ENCODE data around the gene CCND3. TPM values are rescaled to one million over a fixed set of nuclear protein-coding genes. Genes with fewer than 3 reads are reported as not detected.

CCND3 gene
- total RNA-seq, 4 donors from 2014 or later: 130 to 169 (median 157) TPM

DNA sequence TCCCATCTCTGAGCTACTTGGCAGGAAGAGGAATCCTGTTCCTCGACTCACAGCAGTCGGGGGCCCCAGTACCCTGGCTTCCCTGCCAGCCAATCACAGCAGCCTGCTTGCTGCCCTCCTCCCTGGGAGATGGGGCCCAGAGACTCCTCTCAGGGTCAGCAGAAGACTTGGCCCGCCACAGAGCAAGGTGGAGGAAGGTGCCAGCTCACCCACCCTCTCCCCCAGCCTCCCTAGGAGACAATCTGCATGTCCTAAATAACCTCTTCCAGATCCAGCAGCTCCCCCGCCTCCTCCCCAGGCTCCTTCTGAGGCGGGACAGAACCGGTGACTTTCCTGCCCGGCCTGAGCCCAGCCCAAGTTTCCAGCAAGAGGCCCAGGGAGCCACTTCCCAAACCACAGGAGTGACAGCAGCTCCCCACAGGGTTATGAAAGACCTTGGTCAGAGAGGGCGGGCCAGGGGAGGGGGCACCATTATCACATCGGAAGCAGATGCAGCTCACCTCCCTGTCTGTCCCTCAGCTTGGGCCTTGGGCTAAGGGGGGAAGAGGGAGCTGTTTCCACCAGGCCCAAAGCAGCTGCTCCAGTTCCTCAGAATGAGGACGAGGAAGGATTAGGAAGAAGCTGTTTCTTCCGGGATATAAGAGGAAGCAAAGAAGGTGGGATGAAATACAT, 2.3 kb downstream of the CCND3 start:
- peak in 1 of 2 donors; percentile 89 for DNase-seq (ENCODE audit: low spot score in 2 of 2)
- intact Hi-C loops (cut with DNase I; ENCODE audit: low total_unique reads): loop anchor here (10.0 kb wide), 1 partner anchor 235 kb away; the partner anchor contains the start of gene GUCA1A
- no peak overlapping the region for H3K4me3 ChIP-seq (ENCODE audit: low read depth, poor library complexity, severe bottlenecking)
- 40 to 44% methylated on average over 9 to 11 of the region's 11 CpGs for WGBS, 2 donors
- TF ChIP-seq POLR2A (IDR thresholded peaks at IDR 0.05): no peak
- TF ChIP-seq, protein P1, sequence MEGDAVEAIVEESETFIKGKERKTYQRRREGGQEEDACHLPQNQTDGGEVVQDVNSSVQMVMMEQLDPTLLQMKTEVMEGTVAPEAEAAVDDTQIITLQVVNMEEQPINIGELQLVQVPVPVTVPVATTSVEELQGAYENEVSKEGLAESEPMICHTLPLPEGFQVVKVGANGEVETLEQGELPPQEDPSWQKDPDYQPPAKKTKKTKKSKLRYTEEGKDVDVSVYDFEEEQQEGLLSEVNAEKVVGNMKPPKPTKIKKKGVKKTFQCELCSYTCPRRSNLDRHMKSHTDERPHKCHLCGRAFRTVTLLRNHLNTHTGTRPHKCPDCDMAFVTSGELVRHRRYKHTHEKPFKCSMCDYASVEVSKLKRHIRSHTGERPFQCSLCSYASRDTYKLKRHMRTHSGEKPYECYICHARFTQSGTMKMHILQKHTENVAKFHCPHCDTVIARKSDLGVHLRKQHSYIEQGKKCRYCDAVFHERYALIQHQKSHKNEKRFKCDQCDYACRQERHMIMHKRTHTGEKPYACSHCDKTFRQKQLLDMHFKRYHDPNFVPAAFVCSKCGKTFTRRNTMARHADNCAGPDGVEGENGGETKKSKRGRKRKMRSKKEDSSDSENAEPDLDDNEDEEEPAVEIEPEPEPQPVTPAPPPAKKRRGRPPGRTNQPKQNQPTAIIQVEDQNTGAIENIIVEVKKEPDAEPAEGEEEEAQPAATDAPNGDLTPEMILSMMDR (IDR thresholded peaks at IDR 0.05): no peak

DNA sequence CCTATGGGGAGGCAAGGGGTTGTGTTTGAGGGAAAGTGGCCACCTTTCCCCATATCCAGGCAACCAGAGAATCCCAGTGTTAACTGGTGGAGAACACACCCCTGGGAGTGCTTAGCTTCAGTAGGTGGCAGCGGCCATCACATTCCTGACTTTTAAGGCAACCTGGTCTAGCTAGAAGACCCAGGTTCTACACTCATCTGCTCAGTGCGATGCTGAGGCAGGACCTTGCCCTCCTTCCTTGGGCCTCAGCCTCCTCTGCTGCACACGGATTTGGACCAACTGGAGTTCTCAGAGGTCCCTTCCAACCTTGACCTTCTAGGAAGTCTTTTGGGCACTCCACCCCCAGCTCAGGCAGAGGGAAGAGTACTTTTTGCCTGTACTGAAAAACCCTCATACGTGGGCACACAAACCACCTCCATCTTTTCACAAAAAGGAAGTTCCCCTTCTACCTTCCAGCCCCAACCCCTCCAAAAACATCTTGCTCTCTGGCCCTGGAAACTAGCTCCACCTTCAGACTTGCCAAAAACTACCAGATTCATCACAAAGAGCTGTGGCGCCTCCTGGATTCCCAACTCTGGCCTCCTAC, 2.9 kb downstream of the CCND3 start:
- TF ChIP-seq POLR2A (IDR thresholded peaks at IDR 0.05): no peak
- TF ChIP-seq, protein P1 (IDR thresholded peaks at IDR 0.05): no peak
- intact Hi-C loops (cut with DNase I; ENCODE audit: low total_unique reads): loop anchor here (10.0 kb wide), 1 partner anchor 236 kb away; the partner anchor contains the start of gene GUCA1A
- no peak for DNase-seq (ENCODE audit: low spot score in 2 of 2)
- WGBS, 2 donors: 65 to 67% methylated on average over 5 of the region's 5 CpGs
- no peak overlapping the region for H3K4me3 ChIP-seq (ENCODE audit: low read depth, poor library complexity, severe bottlenecking)

DNA sequence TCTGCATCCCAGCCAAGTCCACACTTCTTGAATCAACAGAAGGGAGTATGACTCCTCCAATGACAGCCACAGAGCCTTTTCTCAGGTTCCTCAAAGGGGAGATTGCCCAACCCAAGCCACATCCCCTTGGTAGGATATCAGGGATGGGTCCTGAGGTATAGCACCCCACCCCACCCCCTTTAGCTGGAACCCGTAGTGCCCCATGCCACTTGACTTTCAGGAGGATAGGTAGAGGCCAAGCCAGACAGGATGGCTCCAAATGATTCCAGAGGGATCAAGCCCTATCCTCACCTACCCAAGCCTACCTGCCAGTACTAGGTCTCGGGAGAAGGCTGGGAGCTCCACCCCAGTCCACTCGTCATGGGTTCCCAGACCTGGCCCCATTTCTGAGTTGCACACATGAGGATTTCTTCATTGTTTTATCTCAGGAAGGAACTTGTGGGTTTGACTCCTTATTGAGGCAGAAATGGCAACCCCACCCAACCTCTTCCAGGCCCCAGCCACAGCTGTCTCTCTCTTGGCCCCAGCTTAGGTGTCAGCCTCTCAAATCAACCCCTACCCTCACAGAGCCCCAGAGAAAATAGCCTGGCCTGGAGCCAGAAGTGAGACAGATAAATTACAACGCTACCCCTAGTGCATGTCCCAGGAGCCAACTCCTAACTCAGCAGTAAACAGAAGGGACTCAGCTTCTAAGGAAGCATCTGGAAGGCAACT, 3.6 kb downstream of the CCND3 start:
- 52 to 54% methylated on average over 4 of the region's 4 CpGs for WGBS, 2 donors
- TF ChIP-seq POLR2A (IDR thresholded peaks at IDR 0.05): no peak
- TF ChIP-seq, protein P1 (IDR thresholded peaks at IDR 0.05): no peak
- DNase-seq (ENCODE audit: low spot score in 2 of 2): no peak
- H3K4me3 ChIP-seq (ENCODE audit: low read depth, poor library complexity, severe bottlenecking): no peak overlapping the region
- intact Hi-C loops (cut with DNase I; ENCODE audit: low total_unique reads): loop anchor here (10.0 kb wide), 1 partner anchor 237 kb away; the partner anchor contains the start of gene GUCA1A

DNA sequence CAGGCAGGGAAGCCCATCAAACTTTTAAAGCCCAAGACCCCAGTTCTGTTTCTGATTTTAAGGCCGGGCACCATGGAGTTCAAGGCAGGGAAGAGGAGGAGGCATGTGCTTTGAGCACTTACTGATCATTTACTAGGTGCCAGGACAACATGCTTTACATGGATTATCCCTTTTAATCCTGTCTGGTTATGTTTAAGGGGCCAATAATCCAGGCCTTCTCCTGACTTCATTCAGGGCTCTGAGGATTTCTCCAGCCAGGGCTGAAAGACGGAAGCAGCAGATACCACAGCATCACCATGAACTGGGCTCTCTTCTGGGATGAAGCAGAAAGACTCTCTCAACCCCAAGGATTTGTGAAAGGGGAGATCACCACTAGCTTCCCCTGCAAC, 4.1 kb downstream of the CCND3 start:
- DNase-seq (ENCODE audit: low spot score in 2 of 2): no peak
- TF ChIP-seq POLR2A (IDR thresholded peaks at IDR 0.05): no peak
- TF ChIP-seq, protein P1 (IDR thresholded peaks at IDR 0.05): no peak
- WGBS, 2 donors: 60 to 80% methylated on average over 2 of the region's 2 CpGs
- H3K4me3 ChIP-seq (ENCODE audit: low read depth, poor library complexity, severe bottlenecking): no peak overlapping the region
- intact Hi-C loops (cut with DNase I; ENCODE audit: low total_unique reads): loop anchor here (10.0 kb wide), 1 partner anchor 237 kb away; the partner anchor contains the start of gene GUCA1A

DNA sequence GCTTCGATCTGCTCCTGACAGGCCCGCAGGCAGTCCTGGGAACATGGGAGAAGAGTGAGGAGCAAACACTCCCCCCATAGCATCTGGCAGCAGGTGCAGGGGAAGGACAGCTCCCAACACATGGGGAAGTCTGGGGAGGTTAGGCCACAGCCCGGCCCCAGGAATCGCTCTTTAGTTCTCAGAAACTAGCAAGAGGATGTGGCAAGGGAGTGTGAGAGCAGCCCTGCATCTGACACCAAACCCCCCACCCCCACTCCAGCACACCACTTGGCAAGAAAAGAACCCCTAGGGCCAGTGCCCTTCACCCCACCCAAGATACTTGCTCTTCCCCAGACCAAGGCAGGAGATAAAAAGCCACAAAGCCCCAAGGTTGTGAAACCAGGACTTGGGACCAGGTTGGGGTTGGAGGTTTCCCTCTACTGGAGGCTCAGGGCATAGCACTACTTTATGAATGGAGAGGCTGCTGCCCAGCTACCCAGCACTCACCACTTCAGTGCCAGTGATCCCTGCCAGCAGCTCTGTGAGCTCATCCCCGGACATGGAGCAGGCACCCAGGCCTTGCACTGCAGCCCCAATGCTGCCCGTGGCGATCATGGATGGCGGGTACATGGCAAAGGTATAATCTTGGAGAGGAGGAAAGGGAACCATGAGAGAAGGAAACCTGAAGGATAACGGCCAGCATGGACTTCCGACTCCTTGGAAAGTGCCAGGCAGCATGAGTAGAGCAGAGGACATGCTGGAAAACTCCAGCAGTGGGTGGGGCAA, 5.4 kb downstream of the CCND3 start:
- 33 to 34% methylated on average over 7 to 8 of the region's 10 CpGs for WGBS, 2 donors

More for the DNA sequence above, 5.4 kb downstream of the CCND3 start:
- peak; percentile 64 to 87 for DNase-seq (ENCODE audit: low spot score in 2 of 2)
- TF ChIP-seq POLR2A (IDR thresholded peaks at IDR 0.05): no peak
- TF ChIP-seq, protein P1 (IDR thresholded peaks at IDR 0.05): peak in 1 of 3 donors; percentile 41
- H3K4me3 ChIP-seq (ENCODE audit: low read depth, poor library complexity, severe bottlenecking): no peak overlapping the region
- intact Hi-C loops (cut with DNase I; ENCODE audit: low total_unique reads): loop anchor here (10.0 kb wide), 1 partner anchor 239 kb away; the partner anchor contains the start of gene GUCA1A
